Mononuclear cell (primary cell): ENCODE data around the gene TFCP2L1. TPM values are rescaled to one million over a fixed set of nuclear protein-coding genes. Genes with fewer than 3 reads are reported as not detected.
"Not testable (repeated sequence)": the region's sequence is repeated elsewhere in the genome, so short reads cannot be mapped to it uniquely, and the experiment has no call there.

Experiments
- H3K27me3 ChIP-seq: 2 replicates; pipeline ENCODE4 v1.6.0; 2011; ENCODE audit warnings: low read length, control low read depth; ENCODE audit not compliant: insufficient read depth
- H3K4me1 ChIP-seq: 2 replicates; pipeline ENCODE4 v1.5.1; 2011; ENCODE audit warnings: mild to moderate bottlenecking, low read length, control low read depth; ENCODE audit not compliant: insufficient read depth
- H3K4me3 ChIP-seq: 2 replicates; pipeline ENCODE4 v1.5.1; 2011; ENCODE audit warnings: mild to moderate bottlenecking, low read length, moderate library complexity
- H3K9me3 ChIP-seq: 2 replicates; pipeline ENCODE4 v1.5.1; 2011; ENCODE audit warnings: low read depth, mild to moderate bottlenecking, control low read depth, low read length
- total RNA-seq: library from RNA; depleted of rRNA; stranded (reverse); fragments of >200 nt; gene quantifications from one replicate; pipeline ENCODE4 v1.2.3, GENCODE V29; 2012

Gene TFCP2L1
- 0.10 TPM for total RNA-seq

GRCh38 chr2:121284463-121285449 lies at the start of gene TFCP2L1:
TSS of gene TFCP2L1 (minus strand) at chr2:121285202. CDS start at chr2:121285109, 93 bp downstream.
- peaks cover 28% of the 10 kb centered on the region for H3K27me3 ChIP-seq
- peaks cover 43% of the 10 kb centered on the region for H3K4me1 ChIP-seq
- peak within 1 kb of the TSS; percentile 24 for H3K4me3 ChIP-seq
- no peaks in the 10 kb centered on the region for H3K9me3 ChIP-seq

GRCh38 chr2:121333834-121334558 lies 49.0 kb upstream of the TFCP2L1 start:
- H3K27me3 ChIP-seq, result no peaks in the 10 kb centered on the region
- H3K4me3 ChIP-seq, result no peak overlapping the region
- no peaks in the 10 kb centered on the region for H3K4me1 ChIP-seq

GRCh38 chr2:121333231-121333630 lies 48.2 kb upstream of the TFCP2L1 start:
- no peaks in the 10 kb centered on the region for H3K4me1 ChIP-seq
- H3K4me3 ChIP-seq, result no peak overlapping the region
- no peaks in the 10 kb centered on the region for H3K9me3 ChIP-seq
- H3K27me3 ChIP-seq, result no peaks in the 10 kb centered on the region

More at GRCh38 chr2:121333834-121334558, 49.0 kb upstream of the TFCP2L1 start:
- no peaks in the 10 kb centered on the region for H3K9me3 ChIP-seq

- not testable (repeated sequence) for H3K27me3 ChIP-seq, H3K9me3 ChIP-seq, H3K4me3 ChIP-seq, H3K4me1 ChIP-seq
These were observed 46.3 kb upstream of the TFCP2L1 start for GRCh38 chr2:121331324-121331723.

GRCh38 chr2:121330921-121331320 lies 45.9 kb upstream of the TFCP2L1 start:
- H3K9me3 ChIP-seq, result no peaks in the 10 kb centered on the region
- H3K4me1 ChIP-seq, result no peaks in the 10 kb centered on the region
- no peak overlapping the region for H3K4me3 ChIP-seq
- no peaks in the 10 kb centered on the region for H3K27me3 ChIP-seq

GRCh38 chr2:121329786-121330185 lies 44.8 kb upstream of the TFCP2L1 start:
- Histone ChIP-seq H3K27me3 (no peaks in the 10 kb centered on the region), H3K9me3 (no peaks in the 10 kb centered on the region), H3K4me3 (no peak overlapping the region), H3K4me1 (no peaks in the 10 kb centered on the region)

- Histone ChIP-seq H3K9me3 (no peaks in the 10 kb centered on the region), H3K27me3 (no peaks in the 10 kb centered on the region), H3K4me1 (no peaks in the 10 kb centered on the region), H3K4me3 (no peak overlapping the region)
These were observed 41.6 kb upstream of the TFCP2L1 start for GRCh38 chr2:121326628-121327027.

GRCh38 chr2:121324601-121325000 lies 39.6 kb upstream of the TFCP2L1 start:
- no peaks in the 10 kb centered on the region for H3K27me3 ChIP-seq
- H3K9me3 ChIP-seq, result no peaks in the 10 kb centered on the region
- H3K4me3 ChIP-seq, result no peak overlapping the region
- no peaks in the 10 kb centered on the region for H3K4me1 ChIP-seq

GRCh38 chr2:121321476-121321875 lies 36.5 kb upstream of the TFCP2L1 start:
- no peaks in the 10 kb centered on the region for H3K27me3 ChIP-seq
- no peak overlapping the region for H3K4me3 ChIP-seq
- H3K9me3 ChIP-seq, result no peaks in the 10 kb centered on the region
- no peaks in the 10 kb centered on the region for H3K4me1 ChIP-seq

- no peak overlapping the region for H3K4me3 ChIP-seq
- no peaks in the 10 kb centered on the region for H3K9me3 ChIP-seq
- H3K27me3 ChIP-seq, result no peaks in the 10 kb centered on the region
- no peaks in the 10 kb centered on the region for H3K4me1 ChIP-seq
These were observed 34.9 kb upstream of the TFCP2L1 start for GRCh38 chr2:121319941-121320340.

- Histone ChIP-seq H3K4me3 (no peak overlapping the region), H3K9me3 (no peaks in the 10 kb centered on the region), H3K27me3 (no peaks in the 10 kb centered on the region), H3K4me1 (no peaks in the 10 kb centered on the region)
These were observed 32.0 kb upstream of the TFCP2L1 start for GRCh38 chr2:121316986-121317385.

GRCh38 chr2:121313701-121314100 lies 28.7 kb upstream of the TFCP2L1 start:
- H3K4me1 ChIP-seq, H3K27me3 ChIP-seq: not testable (repeated sequence)

GRCh38 chr2:121309801-121310200 lies 24.8 kb upstream of the TFCP2L1 start:
- H3K27me3 ChIP-seq, result peaks cover 13% of the 10 kb centered on the region
- no peak overlapping the region for H3K4me3 ChIP-seq
- no peaks in the 10 kb centered on the region for H3K9me3 ChIP-seq
- no peaks in the 10 kb centered on the region for H3K4me1 ChIP-seq

More at GRCh38 chr2:121313701-121314100, 28.7 kb upstream of the TFCP2L1 start:
- not testable (repeated sequence) for H3K4me3 ChIP-seq, H3K9me3 ChIP-seq

- peaks cover 13% of the 10 kb centered on the region for H3K27me3 ChIP-seq
- no peak overlapping the region for H3K4me3 ChIP-seq
- H3K4me1 ChIP-seq, result no peaks in the 10 kb centered on the region
- H3K9me3 ChIP-seq, result no peaks in the 10 kb centered on the region
These were observed 24.3 kb upstream of the TFCP2L1 start for GRCh38 chr2:121309323-121309722.

- Histone ChIP-seq H3K4me1 (peaks cover 8% of the 10 kb centered on the region), H3K4me3 (no peak overlapping the region), H3K27me3 (peaks cover 13% of the 10 kb centered on the region), H3K9me3 (no peaks in the 10 kb centered on the region)
These were observed 22.0 kb upstream of the TFCP2L1 start for GRCh38 chr2:121307048-121307447.
